Keratinocyte (primary cell): Measurements from ENCODE around the gene GSTM1. TPM values are rescaled to one million over a fixed set of nuclear protein-coding genes. Genes with fewer than 3 reads are reported as not detected.

Source experiments
- DNase-seq: peaks from one replicate; pipeline ENCODE4 v3.0.0-alpha.2; 2011; ENCODE audit warnings: low read depth, missing footprints, low spot score
- FAIRE-seq: peaks from 2 replicates; lab custom pipeline; 2011; peaks lifted over from hg19 to GRCh38; lab: Jason Lieb, UNC
- H2AFZ ChIP-seq: 2 replicates; pipeline ENCODE4 v1.6.0; 2012; ENCODE audit warnings: low read length, control low read depth, inconsistent platforms; ENCODE audit not compliant: control insufficient read depth
- H3K27ac ChIP-seq: 2 replicates; pipeline ENCODE4 v1.5.1; 2011; ENCODE audit warnings: low read length; ENCODE audit not compliant: control insufficient read depth, insufficient read depth
- H3K27me3 ChIP-seq: 3 replicates; pipeline ENCODE4 v1.6.0; 2011; ENCODE audit warnings: low read length; ENCODE audit not compliant: control insufficient read depth, insufficient read depth; ENCODE audit errors: extremely low read depth
- H3K36me3 ChIP-seq, 2 experiments: 2 replicates in 1 of 2; 3 replicates in 1 of 2; pipeline ENCODE4 v1.5.1; 2011; ENCODE audit warnings: low read length in 2 of 2, mild to moderate bottlenecking in 1 of 2; ENCODE audit not compliant: control insufficient read depth in 2 of 2, insufficient read depth in 2 of 2; ENCODE audit errors: extremely low read depth in 1 of 2
- H3K4me1 ChIP-seq: 3 replicates; pipeline ENCODE4 v1.5.1; 2011; ENCODE audit warnings: low read length; ENCODE audit not compliant: control insufficient read depth, insufficient read depth; ENCODE audit errors: extremely low read depth
- H3K4me2 ChIP-seq: 3 replicates; pipeline ENCODE4 v1.6.0; 2011; ENCODE audit warnings: low read depth, low read length; ENCODE audit not compliant: control insufficient read depth, insufficient read depth; ENCODE audit errors: extremely low read depth
- H3K4me3 ChIP-seq, 3 experiments: fragments of 200-600 bp in 1 of 3; sonication (generic) in 1 of 3; 2 replicates in 2 of 3; 3 replicates in 1 of 3; pipeline ENCODE4 v1.5.1; 2011 to 2016; ENCODE audit warnings: low read length in 3 of 3, mild to moderate bottlenecking in 3 of 3, control low read depth in 2 of 3, inconsistent platforms in 1 of 3, low read depth in 1 of 3, mixed read lengths in 1 of 3, mixed run types in 1 of 3, moderate library complexity in 1 of 3; ENCODE audit not compliant: control insufficient read depth in 2 of 3, insufficient read depth in 2 of 3; ENCODE audit errors: extremely low read depth in 1 of 3
- H3K79me2 ChIP-seq: 2 replicates; pipeline ENCODE4 v1.6.0; 2012; ENCODE audit warnings: low read length; ENCODE audit not compliant: control insufficient read depth, insufficient read depth
- H3K9ac ChIP-seq: 3 replicates; pipeline ENCODE4 v1.6.0; 2011; ENCODE audit warnings: low read length; ENCODE audit not compliant: control insufficient read depth, insufficient read depth; ENCODE audit errors: extremely low read depth
- H3K9me1 ChIP-seq: 3 replicates; pipeline ENCODE4 v1.6.0; 2011; ENCODE audit warnings: low read length; ENCODE audit not compliant: control insufficient read depth, insufficient read depth; ENCODE audit errors: extremely low read depth
- H3K9me3 ChIP-seq: 2 replicates; pipeline ENCODE4 v1.5.1; 2012; ENCODE audit warnings: low read depth, low read length; ENCODE audit not compliant: control insufficient read depth
- H4K20me1 ChIP-seq: 3 replicates; pipeline ENCODE4 v1.6.0; 2011; ENCODE audit warnings: low read length; ENCODE audit not compliant: control insufficient read depth, insufficient read depth; ENCODE audit errors: extremely low read depth
- CTCF ChIP-seq, 3 experiments: IDR thresholded peaks in 1 of 3; conservative IDR thresholded peaks in 1 of 3; optimal IDR thresholded peaks in 1 of 3; 2 replicates in 2 of 3; 3 replicates in 1 of 3; pipeline versions ENCODE3 to v1.5.1; 2011; ENCODE audit warnings: low read length in 3 of 3, mild to moderate bottlenecking in 3 of 3, moderate library complexity in 2 of 3, control low read depth in 1 of 3, inconsistent platforms in 1 of 3; ENCODE audit not compliant: insufficient read depth in 2 of 3; ENCODE audit errors: extremely low read depth in 1 of 3
- EZH2 ChIP-seq: IDR thresholded peaks from one replicate; pipeline ENCODE4 v1.6.1; 2012; ENCODE audit warnings: inconsistent platforms, mild to moderate bottlenecking, low read length, moderate library complexity
- dilution Hi-C: fragments of 300-500 bp; cut with MboI; formaldehyde crosslinking; loops from one replicate; pipeline ENCODE4 v1.7.0; 2020; ENCODE audit warnings: low sequenced_read_pairs; ENCODE audit not compliant: extremely low pct_ligation_motif_present
- polyA plus RNA-seq, 5 experiments: library from polyadenylated mRNA; depleted of rRNA in 3 of 5; stranded (reverse) in 3 of 5; stranded (forward) in 1 of 5; unstranded in 1 of 5; fragments of >200 nt; gene quantifications; 1 replicate in 1 of 5; 2 replicates in 3 of 5; 3 replicates in 1 of 5; pipeline versions ENCODE4 v1.2.1 to v1.2.3, GENCODE V29; 2011 to 2012; ENCODE audit warnings: missing spikeins in 2 of 5, low read depth in 1 of 5, low replicate concordance in 1 of 5

The GSTM1 gene
- polyA plus RNA-seq, 1 donor (not counting 4 experiments of a cell fraction or from before 2014, with no cell fraction given) = 13.5 TPM

- dilution Hi-C loops = no loop called here
- no peaks in the 10 kb centered on the region for H4K20me1 ChIP-seq
- H3K27ac ChIP-seq = no peak overlapping the region
- peaks cover 5% of the 10 kb centered on the region for H3K4me1 ChIP-seq
- H3K9me1 ChIP-seq = no peaks in the 10 kb centered on the region
- H3K79me2 ChIP-seq = no peaks in the 10 kb centered on the region
- no peaks in the 10 kb centered on the region for H3K36me3 ChIP-seq
- H3K27me3 ChIP-seq = no peaks in the 10 kb centered on the region
- H3K4me2 ChIP-seq = no peak overlapping the region
- H2AFZ ChIP-seq = no peak overlapping the region
- no peak for TF ChIP-seq CTCF (optimal IDR thresholded peaks at IDR 0.05 in 1 of 3, IDR thresholded peaks at IDR 0.05 in 1 of 3, conservative IDR thresholded peaks at IDR 0.05 in 1 of 3; ENCODE audit: extremely low read depth in 1 of 3, insufficient read depth in 2 of 3, low read length in 3 of 3)
- TF ChIP-seq EZH2 = no peak
- H3K9me3 ChIP-seq = no peaks in the 10 kb centered on the region
- no peak overlapping the region for H3K9ac ChIP-seq
- DNase-seq = no peak
- no peak for FAIRE-seq
- no peak overlapping the region for H3K4me3 ChIP-seq
Measured at GRCh38 chr1:109650609-109651008, 37.0 kb upstream of the GSTM1 start.

GRCh38 chr1:109652402-109652801 lies 35.2 kb upstream of the GSTM1 start:
- H3K9me1 ChIP-seq = no peaks in the 10 kb centered on the region
- H3K36me3 ChIP-seq = no peaks in the 10 kb centered on the region
- TF ChIP-seq EZH2 (no peak), CTCF (optimal IDR thresholded peaks at IDR 0.05 in 1 of 3, IDR thresholded peaks at IDR 0.05 in 1 of 3, conservative IDR thresholded peaks at IDR 0.05 in 1 of 3; ENCODE audit: extremely low read depth in 1 of 3, insufficient read depth in 2 of 3, low read length in 3 of 3) (no peak)
- H4K20me1 ChIP-seq = no peaks in the 10 kb centered on the region
- H3K4me1 ChIP-seq = peaks cover 7% of the 10 kb centered on the region
- dilution Hi-C loops = no loop called here
- H3K27me3 ChIP-seq = no peaks in the 10 kb centered on the region
- no peaks in the 10 kb centered on the region for H3K9me3 ChIP-seq
- DNase-seq = no peak
- H2AFZ ChIP-seq = no peak overlapping the region
- H3K4me3 ChIP-seq = no peak overlapping the region
- no peak overlapping the region for H3K9ac ChIP-seq
- H3K79me2 ChIP-seq = no peaks in the 10 kb centered on the region
- FAIRE-seq = no peak
- no peak overlapping the region for H3K27ac ChIP-seq
- no peak overlapping the region for H3K4me2 ChIP-seq
